ENCODE measurements around the gene KDM2A.

DNA sequence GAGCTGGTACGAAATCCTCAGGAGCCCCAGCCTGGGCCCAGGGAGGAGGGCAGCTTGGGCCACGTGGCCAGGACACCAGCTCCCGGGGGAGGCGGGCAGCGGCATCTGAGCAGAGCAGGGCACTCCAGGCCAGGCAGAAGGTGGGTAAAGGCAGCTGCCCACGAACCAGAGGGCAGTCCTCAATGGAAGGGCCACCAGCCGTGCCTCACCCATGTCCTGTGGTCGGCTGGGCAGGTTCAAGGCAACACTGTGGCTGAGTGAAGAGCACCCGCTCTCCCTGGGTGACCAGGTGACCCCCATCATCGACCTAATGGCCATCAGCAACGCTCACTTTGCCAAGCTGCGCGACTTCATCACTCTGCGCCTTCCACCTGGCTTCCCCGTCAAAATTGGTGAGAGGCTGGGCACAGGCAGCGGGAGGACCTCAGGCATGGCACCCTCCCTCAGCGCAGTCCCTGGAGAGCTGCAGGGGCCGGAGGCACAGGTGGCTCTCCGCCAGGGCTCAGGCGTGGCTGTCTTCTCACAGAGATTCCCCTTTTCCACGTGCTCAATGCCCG lies 181.8 kb downstream of the KDM2A start:
- TF ChIP-seq, protein P1, sequence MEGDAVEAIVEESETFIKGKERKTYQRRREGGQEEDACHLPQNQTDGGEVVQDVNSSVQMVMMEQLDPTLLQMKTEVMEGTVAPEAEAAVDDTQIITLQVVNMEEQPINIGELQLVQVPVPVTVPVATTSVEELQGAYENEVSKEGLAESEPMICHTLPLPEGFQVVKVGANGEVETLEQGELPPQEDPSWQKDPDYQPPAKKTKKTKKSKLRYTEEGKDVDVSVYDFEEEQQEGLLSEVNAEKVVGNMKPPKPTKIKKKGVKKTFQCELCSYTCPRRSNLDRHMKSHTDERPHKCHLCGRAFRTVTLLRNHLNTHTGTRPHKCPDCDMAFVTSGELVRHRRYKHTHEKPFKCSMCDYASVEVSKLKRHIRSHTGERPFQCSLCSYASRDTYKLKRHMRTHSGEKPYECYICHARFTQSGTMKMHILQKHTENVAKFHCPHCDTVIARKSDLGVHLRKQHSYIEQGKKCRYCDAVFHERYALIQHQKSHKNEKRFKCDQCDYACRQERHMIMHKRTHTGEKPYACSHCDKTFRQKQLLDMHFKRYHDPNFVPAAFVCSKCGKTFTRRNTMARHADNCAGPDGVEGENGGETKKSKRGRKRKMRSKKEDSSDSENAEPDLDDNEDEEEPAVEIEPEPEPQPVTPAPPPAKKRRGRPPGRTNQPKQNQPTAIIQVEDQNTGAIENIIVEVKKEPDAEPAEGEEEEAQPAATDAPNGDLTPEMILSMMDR (IDR thresholded peaks at IDR 0.05): no peak
- TF ChIP-seq POLR2AphosphoS5 (IDR thresholded peaks at IDR 0.05) (no peak), POLR2A (IDR thresholded peaks at IDR 0.05) (no peak), EP300 (IDR thresholded peaks at IDR 0.05) (no peak)
